HG03060 (cell line): Measurements from ENCODE around the gene SPATA2.
A peak's percentile ranks its signal among the peaks of the same experiment; 100 is the strongest.
"Not testable (repeated sequence)": the region's sequence is repeated elsewhere in the genome, so short reads cannot be mapped to it uniquely, and the experiment has no call there.

Source experiments
- ATAC-seq: cut with Tn5 transposase; IDR thresholded peaks from one replicate; pipeline ENCODE4 v1.9.1; 2021; ENCODE audit warnings: low read depth, moderate number of reproducible peaks; ENCODE audit not compliant: unreplicated experiment

SPATA2 gene, protein sequence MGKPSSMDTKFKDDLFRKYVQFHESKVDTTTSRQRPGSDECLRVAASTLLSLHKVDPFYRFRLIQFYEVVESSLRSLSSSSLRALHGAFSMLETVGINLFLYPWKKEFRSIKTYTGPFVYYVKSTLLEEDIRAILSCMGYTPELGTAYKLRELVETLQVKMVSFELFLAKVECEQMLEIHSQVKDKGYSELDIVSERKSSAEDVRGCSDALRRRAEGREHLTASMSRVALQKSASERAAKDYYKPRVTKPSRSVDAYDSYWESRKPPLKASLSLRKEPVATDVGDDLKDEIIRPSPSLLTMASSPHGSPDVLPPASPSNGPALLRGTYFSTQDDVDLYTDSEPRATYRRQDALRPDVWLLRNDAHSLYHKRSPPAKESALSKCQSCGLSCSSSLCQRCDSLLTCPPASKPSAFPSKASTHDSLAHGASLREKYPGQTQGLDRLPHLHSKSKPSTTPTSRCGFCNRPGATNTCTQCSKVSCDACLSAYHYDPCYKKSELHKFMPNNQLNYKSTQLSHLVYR

DNA sequence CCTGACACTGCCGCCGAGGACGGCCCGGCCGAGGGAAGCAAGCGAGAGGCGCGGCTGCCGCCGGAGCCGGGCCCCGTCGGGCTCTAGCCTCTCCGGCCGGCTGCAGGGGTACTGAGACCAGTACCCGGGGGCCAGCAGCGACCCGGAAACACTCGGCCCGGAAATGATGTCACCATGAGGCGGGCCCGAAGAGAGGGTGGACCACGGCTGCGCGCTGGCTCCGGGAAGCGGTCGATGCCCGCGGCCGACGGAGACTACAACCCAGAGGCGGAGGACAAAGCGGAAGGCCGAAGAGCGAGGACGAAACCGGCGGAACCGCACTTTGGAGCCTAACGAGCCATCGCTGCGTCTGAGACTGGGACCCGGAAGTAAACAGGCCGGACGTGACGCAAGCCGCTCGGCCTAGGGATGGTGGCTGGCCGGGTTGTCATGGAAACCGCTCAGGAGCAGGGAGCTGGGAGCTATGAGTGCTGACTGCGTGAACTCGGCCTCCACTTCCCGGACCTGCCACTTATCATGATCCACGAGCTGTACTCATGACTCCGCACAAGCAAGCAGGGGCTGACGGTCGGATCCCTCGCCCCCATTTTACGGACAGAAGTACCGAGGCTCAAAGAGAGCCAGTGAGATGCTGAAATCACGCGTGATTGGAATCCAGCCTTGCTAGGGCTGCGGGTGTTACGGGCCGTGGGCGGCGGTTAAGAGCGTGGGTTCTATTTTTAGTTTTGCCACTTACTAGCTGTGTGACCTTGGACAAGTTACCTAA lies at the start of gene SPATA2:
TSS of gene SPATA2 (minus strand) at position 150 of the 766 bp plus-strand sequence. CDS start 7,039 bp downstream, outside the sequence.
- peak; percentile 74 for ATAC-seq

DNA sequence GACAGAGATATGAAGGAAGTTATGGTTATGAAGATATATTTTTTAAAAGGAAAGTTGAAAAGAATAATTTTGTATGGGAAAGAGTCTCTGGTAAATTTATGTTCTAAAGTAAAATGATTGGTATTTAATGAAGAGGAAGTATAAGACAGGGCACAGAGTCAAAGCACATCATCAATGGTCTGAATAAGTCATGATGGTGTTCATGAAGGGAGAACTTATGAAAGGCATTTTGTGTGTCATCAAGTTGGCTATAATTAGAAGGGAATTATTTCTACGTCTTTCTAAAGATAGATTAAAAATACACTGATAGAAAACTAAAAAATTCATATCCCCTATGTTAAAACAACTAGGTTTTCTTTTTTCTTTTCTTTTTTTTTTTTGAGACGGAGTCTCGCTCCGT lies 46.1 kb upstream of the SPATA2 start:
- no peak for ATAC-seq

GRCh38 chr20:49957089-49957938 lies 42.0 kb upstream of the SPATA2 start:
- not testable (repeated sequence) for ATAC-seq

GRCh38 chr20:49956689-49957088 lies 41.4 kb upstream of the SPATA2 start:
- ATAC-seq: no peak

DNA sequence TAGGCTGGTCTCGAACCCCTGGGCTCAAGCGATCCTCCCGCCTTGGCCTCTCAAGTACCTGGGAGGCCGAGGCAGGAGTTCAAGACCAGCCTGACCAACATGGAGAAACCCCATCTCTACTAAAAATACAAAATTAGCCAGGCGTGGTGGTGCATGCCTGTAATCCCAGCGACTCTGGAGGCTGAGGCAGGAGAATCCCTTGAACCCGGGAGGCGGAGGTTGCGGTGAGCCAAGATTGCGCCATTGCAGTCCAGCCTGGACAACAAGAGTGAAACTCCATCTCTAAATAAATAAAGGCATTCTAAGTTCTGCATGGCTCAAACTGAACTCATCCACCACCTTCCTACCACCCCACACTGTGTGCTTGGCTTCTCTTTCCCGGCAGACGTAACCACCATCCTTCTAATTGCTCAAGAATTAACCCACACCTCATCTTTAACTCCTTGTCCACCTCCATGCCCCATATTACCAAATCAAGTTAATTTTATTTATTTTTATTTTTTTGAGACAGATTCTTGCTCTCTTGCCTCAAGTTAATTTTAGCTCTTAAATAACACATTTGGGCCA lies 40.6 kb upstream of the SPATA2 start:
- ATAC-seq: not testable (repeated sequence)

- no peak for ATAC-seq
Measured at GRCh38 chr20:49955167-49955566, 39.8 kb upstream of the SPATA2 start.

DNA sequence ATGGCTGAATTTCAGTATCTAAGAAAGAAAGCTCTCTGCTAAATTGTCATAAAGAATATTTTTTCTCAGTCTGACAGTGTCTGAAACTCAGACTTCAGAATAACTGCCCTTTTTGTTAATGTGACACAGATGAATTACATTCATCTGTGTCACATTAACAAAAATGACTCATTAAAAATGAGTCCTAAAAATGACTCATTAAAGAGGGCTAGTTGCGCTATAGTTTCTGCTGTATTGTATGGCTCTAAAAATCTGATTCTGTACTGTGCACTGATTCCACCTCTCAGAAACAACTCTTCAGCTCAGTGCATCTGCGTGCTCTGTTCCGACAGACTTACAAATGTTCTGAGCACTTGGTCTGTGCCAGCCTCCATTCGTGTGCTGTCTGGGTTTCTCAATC lies 35.8 kb upstream of the SPATA2 start:
- ATAC-seq: no peak

- no peak for ATAC-seq
Measured at GRCh38 chr20:49948809-49949507, 33.6 kb upstream of the SPATA2 start.

DNA sequence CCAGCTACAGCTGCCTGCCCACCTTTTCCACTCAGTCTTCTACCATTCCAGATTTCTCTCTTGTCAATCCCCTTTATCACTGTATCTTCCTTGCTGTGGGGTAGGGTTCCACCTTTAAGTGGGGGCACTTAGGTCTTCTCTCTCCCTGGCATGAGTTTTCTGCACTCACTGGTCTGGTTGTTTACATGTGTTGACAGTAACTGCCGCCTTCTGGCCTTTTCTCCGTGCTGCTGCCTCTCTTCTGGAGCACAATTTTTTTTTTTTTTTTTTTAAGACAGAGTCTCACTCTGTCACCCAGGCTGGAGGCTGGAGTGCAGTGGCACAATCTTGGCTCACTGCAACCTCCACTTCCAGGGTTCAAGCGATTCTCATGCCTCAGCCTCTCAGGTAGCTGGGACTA lies 32.8 kb upstream of the SPATA2 start:
- ATAC-seq: no peak

- no peak for ATAC-seq
Measured at GRCh38 chr20:49945701-49946477, 30.6 kb upstream of the SPATA2 start.

DNA sequence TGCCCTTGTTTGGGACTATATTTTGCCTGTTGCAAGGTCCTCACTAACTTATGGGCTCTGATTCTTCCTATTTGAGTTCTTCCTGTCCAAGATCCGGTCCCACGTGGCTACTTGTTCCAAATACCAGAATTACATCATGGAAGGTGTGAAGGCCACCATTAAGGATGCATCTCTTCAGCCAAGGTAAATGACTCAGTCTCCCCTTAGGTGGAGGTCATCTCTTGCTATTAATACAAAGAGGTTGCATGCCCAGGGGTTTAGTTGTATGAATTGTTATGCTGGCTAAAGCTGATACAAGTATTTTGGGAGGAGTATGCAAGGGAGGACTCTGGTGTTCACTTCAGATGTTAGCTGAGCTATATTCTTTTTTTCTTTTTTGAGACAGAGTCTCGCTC lies 30.0 kb upstream of the SPATA2 start:
- ATAC-seq: no peak

GRCh38 chr20:49942942-49943341 lies 27.6 kb upstream of the SPATA2 start:
- no peak for ATAC-seq

DNA sequence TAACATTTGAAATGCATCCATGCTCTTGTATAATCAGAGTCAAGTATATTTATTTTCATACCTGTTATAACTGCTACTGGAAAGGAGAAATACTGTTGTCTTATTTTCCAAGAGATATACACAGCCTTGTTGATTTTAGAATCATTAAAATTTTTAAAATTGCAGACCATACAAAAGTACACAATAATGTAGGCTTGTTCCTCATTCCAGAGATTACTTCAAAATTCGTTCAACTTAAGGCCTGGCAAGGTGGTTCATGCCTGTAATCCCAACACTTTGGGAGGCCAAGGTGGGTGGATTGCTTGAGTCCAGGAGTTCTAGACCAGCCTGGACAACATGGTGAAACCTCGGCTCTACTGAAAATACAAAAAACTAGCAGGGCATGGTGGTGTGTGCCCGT lies 27.0 kb upstream of the SPATA2 start:
- no peak for ATAC-seq

DNA sequence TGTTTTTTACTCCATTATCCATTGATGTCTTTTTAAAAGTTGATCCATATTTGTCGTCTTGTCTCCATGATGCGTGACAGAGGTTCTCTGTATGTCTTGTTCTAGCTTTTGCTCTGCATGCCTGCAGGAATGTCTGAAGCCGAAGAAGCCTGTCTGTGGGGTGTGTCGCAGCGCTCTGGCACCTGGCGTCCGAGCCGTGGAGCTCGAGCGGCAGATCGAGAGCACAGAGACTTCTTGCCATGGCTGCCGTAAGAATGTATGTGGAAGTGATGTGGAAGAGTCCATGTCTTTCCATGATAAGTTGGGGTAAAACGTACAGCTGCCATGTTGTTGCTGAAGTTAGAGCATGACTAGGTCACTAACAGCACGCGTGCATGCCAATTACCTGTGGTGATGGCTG lies 26.1 kb upstream of the SPATA2 start:
- ATAC-seq: no peak

DNA sequence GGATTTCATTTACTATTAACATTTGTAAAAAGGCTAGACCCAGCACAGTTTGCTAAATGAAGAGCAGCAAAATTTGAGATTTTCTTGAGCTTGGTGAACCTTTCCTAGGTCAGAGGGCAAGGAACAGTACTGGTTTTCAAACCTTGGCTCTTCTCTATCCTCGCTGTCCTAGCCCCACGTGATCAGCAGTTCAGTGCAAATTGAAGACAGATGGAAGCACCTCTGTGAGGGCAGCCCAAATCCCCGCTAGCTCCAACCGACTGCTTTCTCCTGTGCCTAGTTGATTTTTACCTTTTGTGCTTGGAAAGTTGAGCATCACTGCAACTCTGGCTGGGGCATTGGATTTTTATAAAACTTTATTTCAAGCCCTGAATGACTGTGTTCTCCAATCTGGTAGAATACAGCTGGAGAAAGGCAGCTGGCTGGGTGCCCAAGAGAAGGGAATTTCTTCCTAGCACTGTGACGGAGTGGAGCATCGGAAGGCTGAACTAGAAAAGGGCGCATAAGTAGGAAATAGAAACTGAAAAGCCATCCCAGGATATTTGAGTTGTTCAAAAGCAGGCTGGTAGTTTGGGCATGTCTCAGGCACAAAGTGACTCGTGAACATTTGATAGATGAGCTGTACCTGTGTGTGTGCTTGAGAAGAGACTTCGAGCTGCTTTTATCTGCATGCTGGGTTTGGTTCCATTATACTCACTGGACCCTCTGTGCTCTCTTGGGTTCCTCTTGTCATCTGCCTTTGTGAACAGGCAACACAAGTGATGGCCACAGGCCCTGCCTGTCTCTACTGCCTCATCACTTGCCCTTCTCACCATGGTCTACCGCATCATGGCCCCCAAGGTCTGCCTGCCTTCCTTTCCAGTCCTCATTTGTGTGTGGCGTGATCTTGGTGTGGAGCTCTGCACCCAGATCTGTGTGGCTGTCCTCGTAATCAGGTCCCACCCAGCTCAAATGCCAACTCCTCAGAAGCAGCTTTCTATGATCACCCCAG lies 23.1 kb upstream of the SPATA2 start:
- no peak for ATAC-seq

GRCh38 chr20:49937027-49937929 lies 21.9 kb upstream of the SPATA2 start:
- ATAC-seq: no peak
